Gastrocnemius medialis (tissue), 4 donors: ENCODE measurements around the gene FLT3LG. TPM values are rescaled to one million over a fixed set of nuclear protein-coding genes. Genes with fewer than 3 reads are reported as not detected.
"Not testable (repeated sequence)": the region's sequence is repeated elsewhere in the genome, so short reads cannot be mapped to it uniquely, and the experiment has no call there.

Source experiments
- ATAC-seq, 2 donors: fragments of 150-250 bp; one replicate each; pipeline ENCODE4 v1.9.1; 2016
- DNase-seq, 2 donors: peaks; one replicate each; pipeline ENCODE4 v3.0.0-alpha.2; 2019
- H3K27ac ChIP-seq, 4 donors: fragments of 200-600 bp; sonication (generic); 1 replicate in 1 of 4; 2 replicates in 3 of 4; pipeline ENCODE4 v1.5.1; 2016 to 2018; ENCODE audit warnings: mild to moderate bottlenecking in 2 of 4, moderate library complexity in 1 of 4
- H3K27me3 ChIP-seq, 3 donors: fragments of 200-600 bp; sonication (generic) in 2 of 3; 1 replicate in 1 of 3; 2 replicates in 2 of 3; pipeline versions ENCODE4 v1.5.1 to v1.6.0; 2016 to 2019; ENCODE audit warnings: mild to moderate bottlenecking in 1 of 3, moderate library complexity in 1 of 3
- H3K36me3 ChIP-seq, 2 donors: fragments of 200-600 bp; sonication (generic) in 1 of 2; one replicate each; pipeline ENCODE4 v1.5.1; 2017 to 2018
- H3K4me1 ChIP-seq, 2 donors: fragments of 200-600 bp; sonication (generic) in 1 of 2; one replicate each; pipeline ENCODE4 v1.5.1; 2016 to 2017; ENCODE audit warnings: mild to moderate bottlenecking in 2 of 2
- H3K4me3 ChIP-seq, 4 donors: fragments of 200-600 bp; sonication (generic) in 3 of 4; 1 replicate in 1 of 4; 2 replicates in 3 of 4; pipeline ENCODE4 v1.5.1; 2016 to 2019; ENCODE audit warnings: mild to moderate bottlenecking in 2 of 4
- H3K9me3 ChIP-seq, 3 donors: fragments of 200-600 bp; sonication (generic) in 2 of 3; 1 replicate in 1 of 3; 2 replicates in 2 of 3; pipeline ENCODE4 v1.5.1; 2016 to 2019
- POLR2A ChIP-seq, 2 donors: fragments of 450-650 bp; IDR thresholded peaks; one replicate each; pipeline ENCODE4 v1.6.1; 2017; ENCODE audit warnings: antibody characterized with exemption in 2 of 2, mild to moderate bottlenecking in 2 of 2, moderate library complexity in 2 of 2
- in situ Hi-C, 4 donors: fragments of 200-750 bp; cut with MboI; loops; one replicate each; pipeline versions ENCODE4 v1.15.0 to v1.8.0; 2017; ENCODE audit warnings: low sequenced_read_pairs in 4 of 4
- intact Hi-C: fragments of 100-400 bp; cut with DNase I; formaldehyde crosslinking; loops from one replicate; pipeline ENCODE4 v1.15.1; 2023; ENCODE audit warnings: low total_unique reads
- total RNA-seq, 4 donors: library from RNA; depleted of rRNA; stranded (reverse); fragments of >200 nt; gene quantifications; one replicate each; pipeline versions ENCODE4 v1.1.0 to v1.2.3, GENCODE V29; 2016
- TF ChIP-seq, protein P1 (sequence below), 5 experiments: fragments of 450-650 bp in 3 of 5; fragments of 200-600 bp in 2 of 5; sonication (generic) in 2 of 5; IDR thresholded peaks in 4 of 5; conservative IDR thresholded peaks in 1 of 5; 1 replicate in 4 of 5; 2 replicates in 1 of 5; pipeline ENCODE4 v1.5.1; 2016 to 2019; ENCODE audit warnings: antibody characterized with exemption in 5 of 5, mild to moderate bottlenecking in 3 of 5, moderate library complexity in 3 of 5

Gene FLT3LG
- total RNA-seq, 4 donors from 2014 or later = 0.91 to 2.7 (median 1.2) TPM

DNA sequence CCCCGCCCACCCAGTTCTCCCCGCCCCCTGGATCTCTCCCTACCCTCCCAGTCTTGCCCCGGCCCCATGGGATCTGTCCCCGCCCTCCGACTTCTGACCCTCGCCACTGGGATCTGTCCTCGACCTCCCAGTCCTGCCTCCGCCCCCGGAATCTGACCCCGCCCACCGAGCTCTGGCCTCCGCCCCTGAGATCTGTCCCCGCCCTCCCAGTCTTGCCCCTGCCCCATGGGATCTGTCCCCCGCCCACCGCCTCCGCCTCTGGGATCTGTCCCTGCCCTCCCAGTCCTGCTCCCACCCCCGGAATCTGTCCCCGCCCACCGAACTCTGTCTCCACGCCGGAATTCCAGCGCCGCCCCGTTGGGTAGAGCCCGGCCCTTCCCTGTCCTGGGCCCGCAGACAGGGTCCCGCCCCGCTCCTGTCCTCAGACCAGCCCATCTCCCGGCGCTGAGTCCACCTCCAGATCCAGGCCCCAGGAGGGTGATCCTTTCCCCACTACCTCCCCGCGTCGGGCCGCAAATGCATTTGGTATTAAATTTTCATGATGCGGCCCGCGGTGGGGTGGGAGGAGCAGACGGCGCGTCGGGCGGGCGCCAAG, 31.1 kb upstream of the FLT3LG start:
- peak overlapping the region; percentile 61 to 99 (median 80) for H3K4me3 ChIP-seq
- peaks cover 0 to 6% of the 10 kb centered on the region in 2 donors for H3K36me3 ChIP-seq
- H3K9me3 ChIP-seq = no peaks in the 10 kb centered on the region
- no peak for TF ChIP-seq POLR2A (IDR thresholded peaks at IDR 0.05)
- TF ChIP-seq, protein P1, sequence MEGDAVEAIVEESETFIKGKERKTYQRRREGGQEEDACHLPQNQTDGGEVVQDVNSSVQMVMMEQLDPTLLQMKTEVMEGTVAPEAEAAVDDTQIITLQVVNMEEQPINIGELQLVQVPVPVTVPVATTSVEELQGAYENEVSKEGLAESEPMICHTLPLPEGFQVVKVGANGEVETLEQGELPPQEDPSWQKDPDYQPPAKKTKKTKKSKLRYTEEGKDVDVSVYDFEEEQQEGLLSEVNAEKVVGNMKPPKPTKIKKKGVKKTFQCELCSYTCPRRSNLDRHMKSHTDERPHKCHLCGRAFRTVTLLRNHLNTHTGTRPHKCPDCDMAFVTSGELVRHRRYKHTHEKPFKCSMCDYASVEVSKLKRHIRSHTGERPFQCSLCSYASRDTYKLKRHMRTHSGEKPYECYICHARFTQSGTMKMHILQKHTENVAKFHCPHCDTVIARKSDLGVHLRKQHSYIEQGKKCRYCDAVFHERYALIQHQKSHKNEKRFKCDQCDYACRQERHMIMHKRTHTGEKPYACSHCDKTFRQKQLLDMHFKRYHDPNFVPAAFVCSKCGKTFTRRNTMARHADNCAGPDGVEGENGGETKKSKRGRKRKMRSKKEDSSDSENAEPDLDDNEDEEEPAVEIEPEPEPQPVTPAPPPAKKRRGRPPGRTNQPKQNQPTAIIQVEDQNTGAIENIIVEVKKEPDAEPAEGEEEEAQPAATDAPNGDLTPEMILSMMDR (IDR thresholded peaks at IDR 0.05 in 4 of 5, conservative IDR thresholded peaks at IDR 0.05 in 1 of 5) = no peak
- ATAC-seq (peak; percentile 45 to 49), DNase-seq (peak; percentile 88 to 89)
- intact Hi-C loops (loop anchor here (1.0 to 2.0 kb wide), 5 partner anchors 21 to 217 kb away; partner anchors contain the start of genes DKKL1 and TEAD2), in situ Hi-C loops (loop anchor here (5.0 to 10.0 kb wide), 4 partner anchors 48 to 218 kb away; partner anchors contain the start of gene KASH5 (in 1 of the 4))
- H3K4me1 ChIP-seq = no peaks in the 10 kb centered on the region
- peaks cover 34 to 44% (median 43%) of the 10 kb centered on the region in 3 donors for H3K27me3 ChIP-seq
- H3K27ac ChIP-seq = peak overlapping the region; percentile 73 to 85 (median 82)

DNA sequence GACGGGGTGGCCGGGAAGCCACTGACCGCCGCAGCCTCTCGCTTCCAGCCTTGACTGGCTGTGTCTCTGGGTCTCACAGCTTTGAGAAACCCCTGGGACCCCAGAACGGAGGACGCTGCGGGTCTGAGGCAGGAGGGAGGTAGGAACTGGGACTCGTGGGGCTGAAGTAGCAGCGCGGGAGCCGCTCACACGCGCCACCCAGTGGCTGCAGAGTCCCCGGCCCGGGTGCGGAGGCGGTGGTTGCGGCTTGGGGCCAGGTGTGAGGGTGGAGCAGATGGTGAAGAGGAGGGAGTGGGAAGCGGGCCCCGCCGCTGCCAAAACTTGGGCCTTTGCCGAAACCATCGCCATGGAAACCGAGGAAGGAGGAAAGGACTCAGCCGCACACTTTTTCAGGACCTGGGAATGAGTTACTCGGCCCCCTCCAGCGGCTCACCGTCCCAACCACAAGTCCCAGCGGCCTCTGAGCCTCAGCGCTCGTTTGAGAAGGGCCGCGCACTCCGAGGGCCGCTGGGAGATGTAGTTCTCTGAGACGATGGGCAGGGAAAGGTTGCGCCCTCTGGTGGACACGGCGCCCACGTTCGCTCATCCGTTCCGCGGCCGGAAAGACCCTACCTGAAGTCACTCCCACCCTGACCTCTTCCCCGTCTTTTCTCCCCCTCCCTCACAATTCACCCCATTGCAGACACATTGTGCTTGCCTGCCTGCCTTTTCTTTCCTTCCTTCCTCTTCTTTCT, 30.5 kb upstream of the FLT3LG start:
- Histone ChIP-seq H3K4me3 (peak overlapping the region; percentile 61 to 99 (median 80)), H3K27ac (peak overlapping the region; percentile 73 to 85 (median 82)), H3K36me3 (peaks cover 0 to 6% of the 10 kb centered on the region in 2 donors), H3K27me3 (peaks cover 34 to 44% (median 37%) of the 10 kb centered on the region in 3 donors), H3K9me3 (no peaks in the 10 kb centered on the region), H3K4me1 (no peaks in the 10 kb centered on the region)
- DNase-seq (peak; percentile 90 to 93), ATAC-seq (peak; percentile 90 to 91)
- in situ Hi-C loops = loop anchor here (5.0 to 10.0 kb wide), 4 partner anchors 49 to 219 kb away; partner anchors contain the start of gene KASH5 (in 1 of the 4)
- intact Hi-C loops = loop anchor here (1.0 to 2.0 kb wide), 5 partner anchors 21 to 217 kb away; partner anchors contain the start of genes DKKL1 and TEAD2
- TF ChIP-seq, protein P1 (IDR thresholded peaks at IDR 0.05 in 4 of 5, conservative IDR thresholded peaks at IDR 0.05 in 1 of 5) = peak; percentile 78 to 92 (median 89)
- no peak for TF ChIP-seq POLR2A (IDR thresholded peaks at IDR 0.05)

DNA sequence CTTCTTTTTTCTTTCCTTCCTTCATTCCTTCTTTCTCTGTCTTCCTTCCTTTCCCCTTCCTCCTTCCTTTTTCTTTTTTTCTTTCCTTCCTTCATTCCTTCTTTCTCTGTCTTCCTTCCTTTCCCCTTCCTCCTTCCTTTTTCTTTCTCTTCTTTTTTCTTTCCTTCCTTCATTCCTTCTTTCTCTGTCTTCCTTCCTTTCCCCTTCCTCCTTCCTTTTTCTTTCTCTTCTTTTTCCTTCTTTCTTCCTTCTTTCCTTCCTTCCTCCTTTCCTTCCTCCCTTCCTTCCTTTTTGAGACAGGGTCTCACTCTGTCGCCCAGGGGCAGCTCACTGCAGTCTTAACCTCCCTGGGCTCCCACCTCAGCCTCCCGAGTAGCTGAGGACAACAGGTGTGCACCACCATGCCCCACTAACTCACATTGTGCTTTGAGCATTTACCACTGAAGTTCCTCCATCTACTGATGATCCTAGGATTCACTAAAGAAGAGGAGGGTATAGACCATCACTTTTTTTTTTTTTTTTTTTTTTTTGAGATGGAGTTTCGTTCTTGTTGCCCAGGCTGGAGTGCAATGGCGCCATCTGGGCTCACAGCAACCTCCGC, 29.8 kb upstream of the FLT3LG start:
- DNase-seq, H3K36me3 ChIP-seq, ATAC-seq, intact Hi-C loops, H3K9me3 ChIP-seq, H3K4me1 ChIP-seq: not testable (repeated sequence)
- H3K4me3 ChIP-seq = peak overlapping the region in 1 of 4 donors; percentile 82
- H3K27me3 ChIP-seq = peaks cover 29 to 38% (median 31%) of the 10 kb centered on the region in 3 donors
- peak overlapping the region in 3 of 4 donors; percentile 73 to 85 (median 85) for H3K27ac ChIP-seq
- in situ Hi-C loops = loop anchor here (5.0 to 10.0 kb wide), 4 partner anchors 49 to 219 kb away; partner anchors contain the start of gene KASH5 (in 1 of the 4)

DNA sequence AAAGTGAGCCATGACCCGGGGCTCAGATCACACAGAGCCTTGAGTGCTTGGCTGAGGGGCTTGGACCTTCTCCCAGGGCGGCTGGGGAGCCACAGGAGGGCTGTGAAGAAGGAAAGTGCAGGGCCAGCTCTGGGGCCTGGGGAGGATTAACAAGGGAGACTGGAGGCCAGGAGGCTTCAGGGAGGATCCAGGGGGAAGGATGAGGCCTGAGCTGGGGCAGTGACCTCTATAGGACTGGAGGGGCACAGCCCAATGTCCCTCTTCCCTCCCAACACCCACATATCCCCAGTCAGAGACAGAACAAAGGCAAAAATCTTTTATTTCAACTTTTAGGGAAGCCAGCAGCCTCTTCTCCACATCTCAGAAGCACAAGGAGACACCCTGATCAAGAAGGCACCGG, 28.0 kb upstream of the FLT3LG start:
- no peaks in the 10 kb centered on the region for H3K9me3 ChIP-seq
- DNase-seq (no peak), ATAC-seq (no peak)
- intact Hi-C loops = no loop called here
- in situ Hi-C loops = loop anchor here in 3 of 4 donors (5.0 to 10.0 kb wide), 4 partner anchors 51 to 221 kb away; partner anchors contain the start of gene KASH5 (in 1 of the 3)
- no peak for TF ChIP-seq POLR2A (IDR thresholded peaks at IDR 0.05)
- TF ChIP-seq, protein P1 (IDR thresholded peaks at IDR 0.05 in 4 of 5, conservative IDR thresholded peaks at IDR 0.05 in 1 of 5) = no peak
- H3K36me3 ChIP-seq = peaks cover 0 to 6% of the 10 kb centered on the region in 2 donors
- peaks cover 4 to 12% of the 10 kb centered on the region in 2 donors for H3K4me1 ChIP-seq
- no peak overlapping the region for H3K4me3 ChIP-seq
- H3K27me3 ChIP-seq = peaks cover 11 to 20% (median 13%) of the 10 kb centered on the region in 3 donors
- H3K27ac ChIP-seq = no peak overlapping the region
